Hepatic stellate cell (primary cell): ENCODE measurements around the gene DISP2.

Experiments used
- DNase-seq: peaks from one replicate; pipeline ENCODE4 v3.0.0; 2011; ENCODE audit warnings: low spot score

DISP2 gene

GRCh38 chr15:40388941-40389823 is 31.2 kb downstream of the DISP2 start:
- DNase-seq = no peak

- no peak for DNase-seq
Measured at GRCh38 chr15:40389824-40390595, 32.0 kb downstream of the DISP2 start.

GRCh38 chr15:40392986-40393948 is 35.2 kb downstream of the DISP2 start:
- no peak for DNase-seq

GRCh38 chr15:40397688-40398412 is 39.8 kb downstream of the DISP2 start:
- no peak for DNase-seq

- DNase-seq = no peak
Measured at GRCh38 chr15:40398413-40398873, 40.4 kb downstream of the DISP2 start.

- no peak for DNase-seq
Measured at GRCh38 chr15:40399370-40399769, 41.4 kb downstream of the DISP2 start.

- DNase-seq = peak; percentile 100
Measured at GRCh38 chr15:40405501-40406381, 47.7 kb downstream of the DISP2 start, which contains the start of gene IVD. Gene IVD (plus strand): TSS chr15:40405795. CDS start chr15:40405828, 33 bp downstream.

- no peak for DNase-seq
Measured at GRCh38 chr15:40407330-40407990, 49.4 kb downstream of the DISP2 start.

- no peak for DNase-seq
Measured at GRCh38 chr15:40409366-40409765, 51.3 kb downstream of the DISP2 start.

- no peak for DNase-seq
Measured at GRCh38 chr15:40410476-40410875, 52.5 kb downstream of the DISP2 start.

GRCh38 chr15:40412095-40412759 is 54.2 kb downstream of the DISP2 start:
- DNase-seq = no peak

GRCh38 chr15:40413036-40413435 is 55.0 kb downstream of the DISP2 start:
- no peak for DNase-seq

GRCh38 chr15:40414816-40415215 is 56.8 kb downstream of the DISP2 start:
- no peak for DNase-seq

- no peak for DNase-seq
Measured at GRCh38 chr15:40415226-40415625, 57.2 kb downstream of the DISP2 start.

GRCh38 chr15:40416056-40416455 is 58.0 kb downstream of the DISP2 start:
- no peak for DNase-seq

GRCh38 chr15:40418126-40418525 is 60.1 kb downstream of the DISP2 start:
- no peak for DNase-seq

- no peak for DNase-seq
Measured at GRCh38 chr15:40420071-40420713, 62.2 kb downstream of the DISP2 start.

- DNase-seq = no peak
Measured at GRCh38 chr15:40420793-40421192, 62.8 kb downstream of the DISP2 start.
